HG02571 (cell line): ENCODE data around the gene ELN.

Experiments
- ATAC-seq: cut with Tn5 transposase; IDR thresholded peaks from one replicate; pipeline ENCODE4 v1.9.1; 2021; ENCODE audit warnings: mild to moderate bottlenecking, moderate library complexity; ENCODE audit not compliant: unreplicated experiment

Gene ELN

GRCh38 chr7:74059681-74060588, 32.0 kb downstream of the ELN start:
- no peak for ATAC-seq

DNA sequence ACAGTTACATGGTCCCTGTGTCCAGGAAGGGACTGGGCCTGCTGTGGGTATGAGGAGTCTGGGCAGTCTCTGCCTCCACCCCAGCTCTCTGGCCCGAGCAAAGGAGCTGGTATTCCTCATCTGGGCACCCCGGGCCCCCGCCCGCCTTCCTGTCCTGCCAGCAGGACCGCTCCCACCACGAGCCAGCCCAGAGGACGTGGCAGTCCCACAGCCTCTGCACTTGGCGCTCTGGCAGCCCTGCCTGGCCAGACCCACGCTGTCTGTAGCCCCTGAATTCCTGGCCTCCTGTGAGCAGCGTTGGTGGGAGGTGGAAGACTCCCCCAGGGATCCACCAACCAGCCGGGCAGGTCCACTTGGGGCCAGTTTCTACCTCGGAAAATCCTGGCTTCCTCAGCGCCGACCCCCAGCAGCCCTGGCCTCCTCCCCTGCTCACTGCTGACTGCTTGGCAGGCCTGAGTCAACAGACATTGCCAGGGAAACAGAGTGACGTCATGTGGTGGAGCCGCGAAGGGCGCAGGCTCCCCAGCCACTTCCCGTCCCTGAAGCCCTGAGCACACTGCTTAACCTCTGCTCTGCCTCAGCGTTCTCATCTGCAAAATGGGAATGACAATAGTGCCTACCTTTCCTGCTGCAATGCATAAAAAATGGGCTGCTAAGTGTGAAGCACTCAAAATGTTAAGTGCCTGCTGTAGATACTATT, 34.0 kb downstream of the ELN start:
- ATAC-seq: no peak

GRCh38 chr7:74063223-74063641, 35.3 kb downstream of the ELN start:
- ATAC-seq: no peak

GRCh38 chr7:74063646-74064045, 35.7 kb downstream of the ELN start:
- ATAC-seq: no peak

DNA sequence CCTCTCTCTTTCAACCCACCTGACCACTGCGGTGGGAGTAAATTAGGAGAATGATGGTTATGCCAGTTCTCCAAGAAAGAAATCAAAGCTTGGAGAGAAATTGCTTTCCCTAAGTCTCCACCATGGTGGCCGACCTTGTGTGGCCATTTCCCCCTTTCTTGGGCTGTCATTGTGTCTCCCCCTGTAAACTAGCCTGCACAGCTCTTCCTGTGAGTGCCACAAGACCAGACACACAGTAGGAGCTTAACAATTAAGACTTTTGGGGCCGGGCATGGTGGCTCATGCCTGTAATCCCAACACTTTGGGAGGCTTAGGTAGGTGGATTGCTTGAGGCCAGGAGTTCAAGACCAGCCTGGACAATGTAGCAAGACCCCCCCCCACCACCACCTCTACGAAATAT, 36.7 kb downstream of the ELN start:
- ATAC-seq: no peak

GRCh38 chr7:74066626-74067025, 38.7 kb downstream of the ELN start:
- no peak for ATAC-seq

DNA sequence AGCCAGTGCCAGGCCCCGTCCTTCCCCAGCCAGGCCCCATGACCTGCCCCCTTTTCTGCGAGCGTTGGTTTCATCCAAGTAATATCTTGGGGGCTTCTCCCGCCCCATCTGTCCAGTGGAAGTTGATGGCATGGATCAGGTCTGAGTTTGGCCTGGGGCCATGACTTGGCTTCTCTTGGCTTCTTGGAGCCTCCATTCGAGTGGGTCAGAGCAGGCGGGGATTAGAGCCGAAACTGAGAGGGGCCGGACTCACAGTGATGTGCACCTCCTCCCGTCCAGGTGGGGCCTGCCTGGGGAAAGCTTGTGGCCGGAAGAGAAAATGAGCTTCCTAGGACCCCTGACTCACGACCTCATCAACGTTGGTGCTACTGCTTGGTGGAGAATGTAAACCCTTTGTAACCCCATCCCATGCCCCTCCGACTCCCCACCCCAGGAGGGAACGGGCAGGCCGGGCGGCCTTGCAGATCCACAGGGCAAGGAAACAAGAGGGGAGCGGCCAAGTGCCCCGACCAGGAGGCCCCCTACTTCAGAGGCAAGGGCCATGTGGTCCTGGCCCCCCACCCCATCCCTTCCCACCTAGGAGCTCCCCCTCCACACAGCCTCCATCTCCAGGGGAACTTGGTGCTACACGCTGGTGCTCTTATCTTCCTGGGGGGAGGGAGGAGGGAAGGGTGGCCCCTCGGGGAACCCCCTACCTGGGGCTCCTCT, 40.6 kb downstream of the ELN start:
- ATAC-seq: no peak

- ATAC-seq: no peak
Measured at GRCh38 chr7:74069086-74069541, 41.1 kb downstream of the ELN start.

- no peak for ATAC-seq
Measured at GRCh38 chr7:74069790-74070618, 42.0 kb downstream of the ELN start.

DNA sequence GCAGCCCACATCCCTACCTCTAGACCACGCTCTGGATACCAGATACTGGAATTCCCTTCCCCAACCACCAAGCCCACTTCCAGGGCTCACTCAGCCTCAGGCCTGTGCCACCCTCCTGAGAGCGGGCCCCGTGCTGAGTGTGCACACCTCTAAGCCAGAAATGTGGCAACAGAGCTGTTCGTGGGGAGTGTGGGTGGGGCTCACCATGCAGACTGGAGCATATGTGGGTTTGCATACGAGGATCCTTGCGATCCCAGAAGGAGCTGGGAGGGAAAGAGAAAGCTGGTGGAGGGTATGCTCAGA, 42.6 kb downstream of the ELN start:
- no peak for ATAC-seq

- no peak for ATAC-seq
Measured at GRCh38 chr7:74071121-74071520, 43.1 kb downstream of the ELN start.

- no peak for ATAC-seq
Measured at GRCh38 chr7:74074770-74075169, 46.8 kb downstream of the ELN start.

GRCh38 chr7:74078461-74078860, 50.5 kb downstream of the ELN start:
- ATAC-seq: no peak

DNA sequence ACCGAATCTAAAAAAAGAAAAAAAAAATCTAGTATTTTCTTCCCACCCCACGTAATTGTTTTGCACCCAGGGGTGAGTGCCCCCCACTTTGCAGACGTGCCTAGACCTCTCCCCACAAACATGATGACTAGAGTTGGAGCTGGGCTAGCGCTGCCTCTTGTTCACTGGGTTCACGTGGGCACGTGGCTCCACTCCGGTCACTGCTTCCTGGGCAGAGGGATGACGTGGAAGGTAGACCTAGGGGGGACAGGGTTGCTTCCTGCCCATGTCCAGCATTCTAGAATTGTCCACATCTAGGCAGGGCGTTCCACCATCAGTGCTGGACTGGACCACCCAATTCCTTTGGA, 54.8 kb downstream of the ELN start:
- ATAC-seq: no peak

- peak; percentile 67 for ATAC-seq
Measured at GRCh38 chr7:74083117-74083876, 55.3 kb downstream of the ELN start, which contains the start of gene LIMK1. LIMK1 (plus strand) TSS chr7:74083804; CDS start chr7:74083991, 187 bp downstream.

GRCh38 chr7:74083928-74084721, 56.2 kb downstream of the ELN start:
- peak; percentile 44 for ATAC-seq

- ATAC-seq: no peak
Measured at GRCh38 chr7:74084722-74085578, 57.0 kb downstream of the ELN start.

- no peak for ATAC-seq
Measured at GRCh38 chr7:74087791-74088453, 59.9 kb downstream of the ELN start.
